Vagina (tissue), 2 donors: ENCODE data around the gene LYL1. TPM values are rescaled to one million over a fixed set of nuclear protein-coding genes. Genes with fewer than 3 reads are reported as not detected.
A peak's percentile ranks its signal among the peaks of the same experiment; 100 is the strongest.

Source experiments
- DNase-seq, 2 donors: peaks; one replicate each; pipeline ENCODE4 v3.0.0-alpha.2; 2017; ENCODE audit errors: extremely low spot score in 2 of 2
- H3K27ac ChIP-seq: fragments of 200-600 bp; sonication (generic); one replicate; pipeline ENCODE4 v1.5.1; 2019
- H3K27me3 ChIP-seq: fragments of 200-600 bp; sonication (generic); one replicate; pipeline ENCODE4 v1.5.1; 2019
- H3K36me3 ChIP-seq, 2 donors: fragments of 200-600 bp; sonication (generic); one replicate each; pipeline ENCODE4 v1.5.1; 2017 to 2019
- H3K4me1 ChIP-seq: fragments of 200-600 bp; sonication (generic); one replicate; pipeline ENCODE4 v1.5.1; 2019
- H3K4me3 ChIP-seq, 2 donors: fragments of 200-600 bp; sonication (generic); 1 replicate in 1 of 2; 2 replicates in 1 of 2; pipeline ENCODE4 v1.5.1; 2016 to 2019
- H3K9me3 ChIP-seq: fragments of 200-600 bp; sonication (generic); one replicate; pipeline ENCODE4 v1.5.1; 2019
- CTCF ChIP-seq, 3 experiments: fragments of 450-650 bp in 2 of 3; fragments of 200-600 bp in 1 of 3; sonication (generic) in 1 of 3; IDR thresholded peaks; one replicate each; pipeline ENCODE4 v1.5.1; 2017 to 2019; ENCODE audit warnings: antibody characterized with exemption in 3 of 3, mild to moderate bottlenecking in 2 of 3, moderate library complexity in 2 of 3
- POLR2A ChIP-seq, 2 donors: fragments of 450-650 bp; IDR thresholded peaks; one replicate each; pipeline ENCODE4 v1.6.1; 2017; ENCODE audit warnings: antibody characterized with exemption in 2 of 2, mild to moderate bottlenecking in 2 of 2, moderate library complexity in 2 of 2
- POLR2AphosphoS5 ChIP-seq, 2 donors: sonication (generic); formaldehyde crosslinking; IDR thresholded peaks; one replicate each; pipeline ENCODE4 v1.9.0; 2017; ENCODE audit warnings: antibody characterized with exemption in 2 of 2, mild to moderate bottlenecking in 2 of 2, low read depth in 1 of 2; ENCODE audit not compliant: insufficient read depth in 1 of 2
- intact Hi-C: fragments of 100-400 bp; cut with DNase I; formaldehyde crosslinking; loops from one replicate; pipeline ENCODE4 v1.15.1; 2023
- total RNA-seq: library from RNA; depleted of rRNA; stranded (reverse); fragments of >200 nt; gene quantifications from one replicate; pipeline ENCODE4 v1.2.3, GENCODE V29; 2016

LYL1 gene
- total RNA-seq, 1 donor from 2014 or later, result 11.5 TPM

GRCh38 chr19:13066226-13066625 is 36.4 kb downstream of the LYL1 start:
- Histone ChIP-seq H3K4me1 (peaks cover 99% of the 10 kb centered on the region), H3K9me3 (no peaks in the 10 kb centered on the region)
- TF ChIP-seq POLR2AphosphoS5 (IDR thresholded peaks at IDR 0.05; ENCODE audit: insufficient read depth in 1 of 2, low read depth in 1 of 2), result no peak
- TF ChIP-seq POLR2A (IDR thresholded peaks at IDR 0.05), result no peak
- no peak for TF ChIP-seq CTCF (IDR thresholded peaks at IDR 0.05)

GRCh38 chr19:13064092-13064489 is 38.6 kb downstream of the LYL1 start:
- Histone ChIP-seq H3K9me3 (no peaks in the 10 kb centered on the region), H3K27ac (peak overlapping the region; percentile 96), H3K27me3 (no peaks in the 10 kb centered on the region), H3K4me1 (peaks cover 99% of the 10 kb centered on the region), H3K4me3 (no peak overlapping the region), H3K36me3 (no peaks in the 10 kb centered on the region)
- TF ChIP-seq POLR2AphosphoS5 (IDR thresholded peaks at IDR 0.05; ENCODE audit: insufficient read depth in 1 of 2, low read depth in 1 of 2) (no peak), CTCF (IDR thresholded peaks at IDR 0.05) (no peak), POLR2A (IDR thresholded peaks at IDR 0.05) (no peak)
- intact Hi-C loops, result loop anchor here (5.0 kb wide), 2 partner anchors 47 to 82 kb away; no protein-coding TSS in a partner anchor
- no peak for DNase-seq

More at GRCh38 chr19:13066226-13066625, 36.4 kb downstream of the LYL1 start:
- H3K36me3 ChIP-seq, result no peaks in the 10 kb centered on the region
- no peak overlapping the region for H3K4me3 ChIP-seq
- intact Hi-C loops, result no loop called here
- no peaks in the 10 kb centered on the region for H3K27me3 ChIP-seq
- no peak for DNase-seq
- peak overlapping the region; percentile 96 for H3K27ac ChIP-seq

GRCh38 chr19:13063461-13064091 is 39.1 kb downstream of the LYL1 start:
- no peaks in the 10 kb centered on the region for H3K9me3 ChIP-seq
- no peak for DNase-seq
- H3K27ac ChIP-seq, result peak overlapping the region; percentile 96
- H3K4me3 ChIP-seq, result no peak overlapping the region
- no peak for TF ChIP-seq CTCF (IDR thresholded peaks at IDR 0.05)
- no peak for TF ChIP-seq POLR2A (IDR thresholded peaks at IDR 0.05)
- no peak for TF ChIP-seq POLR2AphosphoS5 (IDR thresholded peaks at IDR 0.05; ENCODE audit: insufficient read depth in 1 of 2, low read depth in 1 of 2)
- intact Hi-C loops, result loop anchor here (5.0 kb wide), 2 partner anchors 46 to 81 kb away; no protein-coding TSS in a partner anchor
- H3K27me3 ChIP-seq, result no peaks in the 10 kb centered on the region
- H3K36me3 ChIP-seq, result no peaks in the 10 kb centered on the region
- peaks cover 99% of the 10 kb centered on the region for H3K4me1 ChIP-seq

GRCh38 chr19:13062317-13062716 is 40.3 kb downstream of the LYL1 start:
- peak overlapping the region; percentile 96 for H3K27ac ChIP-seq
- H3K36me3 ChIP-seq, result no peaks in the 10 kb centered on the region
- H3K4me1 ChIP-seq, result peaks cover 99% of the 10 kb centered on the region
- no peaks in the 10 kb centered on the region for H3K27me3 ChIP-seq
- TF ChIP-seq POLR2A (IDR thresholded peaks at IDR 0.05), result no peak
- no peak for TF ChIP-seq CTCF (IDR thresholded peaks at IDR 0.05)
- no peak for TF ChIP-seq POLR2AphosphoS5 (IDR thresholded peaks at IDR 0.05; ENCODE audit: insufficient read depth in 1 of 2, low read depth in 1 of 2)
- no peak overlapping the region for H3K4me3 ChIP-seq
- intact Hi-C loops, result loop anchor here (5.0 kb wide), 2 partner anchors 45 to 80 kb away; no protein-coding TSS in a partner anchor
- no peak for DNase-seq
- no peaks in the 10 kb centered on the region for H3K9me3 ChIP-seq
